GM21529 (cell line): ENCODE measurements around the gene GNAI2.
"Not testable (repeated sequence)": the region's sequence is repeated elsewhere in the genome, so short reads cannot be mapped to it uniquely, and the experiment has no call there.

Source experiments
- ATAC-seq: cut with Tn5 transposase; IDR thresholded peaks from one replicate; pipeline ENCODE4 v1.9.1; 2021; ENCODE audit not compliant: unreplicated experiment

The GNAI2 gene

GRCh38 chr3:50204804-50205412 lies 31.1 kb upstream of the GNAI2 start, which contains the start of gene SLC38A3:
Gene SLC38A3, plus strand, starts transcription at chr3:50205271. Its CDS starts 8,929 bp downstream, at chr3:50214200.
- no peak for ATAC-seq

DNA sequence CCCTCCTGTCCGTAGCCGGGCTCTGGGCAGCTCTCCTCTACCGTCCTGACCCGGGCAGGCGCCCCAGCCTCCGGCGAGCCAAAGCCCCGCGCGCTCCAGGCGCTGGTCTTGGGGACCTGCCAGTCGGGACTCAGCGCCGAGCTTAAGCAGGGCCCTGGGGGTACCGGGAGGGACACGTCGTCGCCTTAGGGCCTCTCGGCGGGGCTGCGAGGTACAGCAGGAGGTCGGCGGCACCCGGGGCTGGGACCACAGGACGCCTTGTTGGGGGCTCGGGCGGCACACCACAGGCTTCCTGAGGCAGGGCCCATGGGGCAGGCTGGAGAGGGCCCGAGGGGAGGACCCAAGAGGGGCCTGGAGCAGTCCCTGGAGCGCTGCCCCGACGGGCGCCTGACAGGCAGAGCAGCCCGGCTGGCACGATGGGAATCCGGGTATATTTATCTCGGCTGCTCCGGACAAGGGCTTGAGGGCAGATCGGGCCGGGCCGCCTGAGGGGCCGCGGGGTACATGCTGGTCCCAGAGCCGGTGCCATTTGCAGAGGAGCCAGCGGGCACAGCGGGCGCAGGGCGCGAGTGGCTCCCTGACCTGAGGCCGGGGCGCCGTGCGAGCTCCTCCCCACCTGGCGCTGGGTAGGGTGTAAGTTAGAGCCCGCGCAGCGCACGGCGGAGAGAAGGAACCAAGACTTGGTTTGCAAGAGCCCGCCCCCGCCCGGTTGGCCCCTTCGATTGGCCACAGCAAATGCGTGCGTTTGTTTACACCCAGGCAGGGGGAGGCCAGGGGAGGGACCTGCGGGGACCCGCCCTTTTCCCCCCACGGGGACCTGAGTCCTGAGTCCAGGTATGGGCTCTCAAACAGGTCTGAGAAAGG lies 30.4 kb upstream of the GNAI2 start:
- ATAC-seq: no peak

- ATAC-seq: no peak
Observed at GRCh38 chr3:50207359-50208042, 28.5 kb upstream of the GNAI2 start.

DNA sequence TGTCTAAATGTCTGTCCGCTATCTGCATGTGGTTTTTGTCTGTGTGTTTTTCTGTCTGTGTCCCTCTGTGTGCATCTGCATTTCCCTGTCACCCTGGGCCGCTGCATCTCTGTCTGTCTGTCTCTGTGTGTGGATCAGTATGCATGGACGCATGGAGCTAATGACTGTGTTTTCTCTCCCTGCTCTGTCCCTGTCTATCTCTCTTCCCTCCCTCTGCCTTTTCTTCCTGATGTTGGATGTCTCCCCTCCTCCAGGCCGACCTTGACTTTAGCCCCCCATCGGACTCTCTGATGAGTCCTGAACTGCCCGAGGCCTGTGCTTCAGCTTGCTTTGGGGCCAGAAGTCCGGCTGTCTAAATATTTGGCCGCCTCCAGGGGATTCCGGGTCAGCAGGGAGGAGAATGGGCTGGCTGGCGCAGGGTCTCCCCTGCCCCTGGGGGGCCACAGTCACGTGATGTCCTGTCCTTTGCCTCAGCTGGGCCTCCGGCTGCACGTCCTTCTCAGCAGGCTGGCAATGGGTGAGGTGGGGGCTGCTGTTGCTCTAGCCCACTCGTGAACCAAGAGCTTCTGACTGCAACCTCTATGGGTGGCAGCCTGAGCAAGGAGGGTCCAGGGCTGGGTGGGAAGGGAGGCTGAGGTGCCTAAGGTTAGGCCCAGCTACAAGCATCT lies 27.2 kb upstream of the GNAI2 start:
- no peak for ATAC-seq

DNA sequence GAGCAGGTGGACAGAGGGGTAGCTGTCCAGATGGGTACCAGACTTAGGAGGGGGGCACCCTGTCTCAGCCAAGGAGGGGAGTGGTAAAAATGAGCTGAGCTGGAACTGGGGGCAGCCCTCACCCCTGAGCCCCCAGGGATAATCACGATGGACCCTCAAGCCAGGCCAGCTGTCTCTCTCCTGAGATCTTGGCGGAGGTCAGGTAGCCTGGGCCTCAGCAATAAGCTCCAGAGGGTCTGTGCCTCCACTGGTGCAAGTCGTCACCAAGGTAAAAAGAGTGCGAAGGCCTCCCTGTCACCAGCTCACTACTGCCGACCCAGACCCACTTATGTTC lies 25.9 kb upstream of the GNAI2 start:
- ATAC-seq: no peak

GRCh38 chr3:50210510-50211367 lies 25.3 kb upstream of the GNAI2 start:
- no peak for ATAC-seq

GRCh38 chr3:50211368-50211717 lies 24.7 kb upstream of the GNAI2 start:
- ATAC-seq: not testable (repeated sequence)

GRCh38 chr3:50211930-50212329 lies 24.1 kb upstream of the GNAI2 start:
- ATAC-seq: no peak

- ATAC-seq: no peak
Observed at GRCh38 chr3:50212502-50212901, 23.5 kb upstream of the GNAI2 start.

DNA sequence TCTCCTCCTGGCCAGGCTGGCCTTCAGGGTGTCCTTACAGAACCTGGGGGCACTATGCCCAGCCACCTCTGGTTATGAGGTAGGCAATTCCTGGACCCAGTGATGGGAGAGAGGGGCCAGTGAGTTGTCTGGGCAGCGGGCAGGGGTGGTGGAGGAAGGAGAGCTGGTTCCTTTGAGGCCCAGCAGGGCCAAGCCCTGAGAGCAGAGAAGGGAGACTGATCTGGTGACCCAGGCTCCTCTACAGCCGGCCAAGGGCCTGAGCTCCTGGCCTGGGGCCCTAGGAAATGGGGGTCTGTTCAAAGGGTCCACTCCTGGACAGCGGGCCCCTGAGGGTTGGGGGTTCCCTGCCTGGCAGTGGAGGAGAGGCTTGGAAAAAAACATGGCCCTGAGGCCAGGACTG lies 23.0 kb upstream of the GNAI2 start:
- no peak for ATAC-seq

DNA sequence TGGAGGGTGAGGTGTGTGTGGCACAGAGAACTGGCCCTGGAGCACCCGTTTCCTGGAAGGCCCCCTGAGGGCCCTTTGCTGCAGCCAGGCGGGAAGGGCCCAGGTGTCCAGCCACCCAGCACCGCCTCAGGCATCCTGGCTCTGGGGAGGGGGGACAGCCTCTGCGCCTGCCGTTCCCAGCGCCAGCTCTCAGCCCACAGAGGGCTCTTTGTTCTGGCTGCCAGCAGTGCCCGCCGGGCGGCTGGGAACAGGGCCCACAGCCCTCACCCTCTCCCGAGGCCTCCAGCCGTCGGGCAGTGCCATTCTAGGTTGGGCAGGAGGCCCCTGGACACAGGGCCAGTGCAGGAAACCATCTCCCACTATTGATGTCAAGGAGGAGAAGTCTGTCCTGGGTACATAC lies 22.6 kb upstream of the GNAI2 start:
- no peak for ATAC-seq

DNA sequence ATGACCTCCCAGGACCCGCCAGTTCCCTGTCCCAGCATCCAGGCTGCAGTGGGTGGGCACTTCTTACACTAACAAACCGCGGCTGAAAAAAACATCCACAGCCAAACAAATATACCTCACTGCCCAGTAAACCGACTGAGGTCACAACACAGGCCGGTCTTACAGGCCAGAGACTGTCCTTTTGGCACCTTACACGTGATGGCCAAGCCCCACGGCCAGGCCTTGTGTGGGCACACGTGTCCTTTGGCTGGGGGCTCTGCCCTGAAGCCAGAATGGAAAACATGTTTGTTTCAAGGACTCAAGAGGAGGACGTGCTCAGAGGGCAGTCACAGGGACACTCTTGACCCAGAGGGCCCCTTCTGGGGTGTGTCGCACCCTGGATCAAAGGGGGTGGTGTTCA lies 21.2 kb upstream of the GNAI2 start:
- no peak for ATAC-seq

GRCh38 chr3:50215529-50215928 lies 20.5 kb upstream of the GNAI2 start:
- no peak for ATAC-seq

DNA sequence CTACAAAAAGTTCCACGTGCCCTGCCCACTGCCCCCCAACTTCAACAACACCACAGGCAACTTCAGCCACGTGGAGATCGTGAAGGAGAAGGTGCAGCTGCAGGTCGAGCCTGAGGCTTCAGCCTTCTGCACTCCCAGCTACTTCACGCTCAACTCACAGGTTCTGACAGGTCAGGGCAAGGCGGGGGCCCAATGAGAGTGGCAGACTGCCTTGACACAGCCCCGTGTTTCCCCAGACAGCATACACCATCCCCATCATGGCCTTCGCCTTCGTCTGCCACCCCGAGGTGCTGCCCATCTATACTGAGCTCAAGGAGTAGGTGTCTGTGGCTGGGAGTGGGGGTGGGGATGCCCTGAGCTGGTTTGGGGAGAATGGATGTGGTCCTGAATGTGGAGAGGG lies 18.3 kb upstream of the GNAI2 start:
- ATAC-seq: no peak

DNA sequence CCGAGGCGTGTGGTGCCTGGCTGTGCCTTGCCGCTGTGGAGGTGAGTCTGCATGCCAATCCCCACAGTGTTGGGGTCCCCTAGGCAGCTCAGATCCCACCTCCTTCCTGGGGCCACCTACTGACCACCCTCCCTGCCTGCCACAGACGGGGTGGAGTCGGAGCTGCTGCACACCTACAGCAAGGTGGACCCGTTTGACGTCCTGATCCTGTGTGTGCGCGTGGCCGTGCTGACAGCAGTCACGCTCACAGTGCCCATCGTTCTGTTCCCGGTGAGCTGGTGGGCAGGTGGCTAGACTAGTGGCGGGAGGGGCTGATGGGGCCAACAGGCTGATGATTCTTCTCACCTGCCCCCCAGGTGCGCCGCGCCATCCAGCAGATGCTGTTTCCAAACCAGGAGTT lies 17.6 kb upstream of the GNAI2 start:
- ATAC-seq: no peak

DNA sequence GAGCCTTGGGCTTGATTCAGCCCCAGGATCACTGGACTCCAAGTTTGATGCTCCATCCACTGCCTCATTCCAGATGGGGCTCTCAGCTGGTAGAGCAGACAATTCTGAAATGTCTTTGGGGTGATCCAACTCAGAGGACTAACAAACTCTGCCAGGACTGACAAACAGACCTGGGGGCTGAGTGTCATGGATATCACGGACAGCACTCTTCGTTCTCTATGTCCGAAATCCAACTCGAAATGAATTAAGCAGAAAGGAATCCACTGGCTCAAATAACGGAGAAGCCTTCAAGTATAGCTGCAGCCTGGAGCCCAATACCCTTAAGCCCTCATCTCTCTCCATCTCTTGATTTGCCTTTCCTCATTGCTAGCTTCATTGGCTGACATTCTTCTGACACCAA lies 16.7 kb upstream of the GNAI2 start:
- no peak for ATAC-seq

DNA sequence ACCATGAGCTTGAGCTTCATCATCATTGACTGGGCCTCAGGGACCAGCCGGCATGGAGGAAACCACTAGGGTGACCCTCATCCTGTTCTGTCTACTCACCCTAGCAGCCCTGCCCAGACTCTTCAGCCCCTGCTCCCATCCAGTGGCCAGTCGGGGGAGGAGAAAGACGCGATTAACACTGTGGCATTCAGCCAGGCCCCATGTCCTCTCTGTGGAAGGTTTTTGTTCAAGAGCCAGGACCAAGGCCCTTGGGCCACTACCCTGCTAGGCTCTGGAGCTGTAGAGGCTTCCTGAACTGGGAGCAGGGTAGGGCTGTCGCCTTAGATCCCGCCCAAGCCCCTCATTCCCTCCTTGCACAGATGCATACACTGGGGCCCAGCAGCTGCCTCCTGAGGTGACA lies 15.9 kb upstream of the GNAI2 start:
- no peak for ATAC-seq

DNA sequence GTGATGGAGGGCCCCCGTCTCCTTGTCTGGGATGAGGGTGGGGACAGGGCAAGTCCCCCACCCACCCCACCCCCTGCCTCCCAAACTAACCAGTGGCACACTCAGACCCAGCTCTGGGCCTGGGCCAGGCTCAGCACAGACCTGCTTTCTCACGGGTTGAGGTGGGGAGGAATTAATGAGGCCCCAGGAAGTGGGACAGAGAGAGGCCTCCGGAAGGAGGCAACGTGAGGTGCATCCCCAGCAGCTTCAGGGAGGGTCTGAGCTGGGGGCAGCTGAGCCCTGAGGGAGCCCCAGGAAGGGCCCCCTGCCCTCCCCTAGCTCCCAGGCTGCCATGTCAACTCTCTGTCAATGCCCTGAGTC lies 15.0 kb upstream of the GNAI2 start:
- no peak for ATAC-seq

DNA sequence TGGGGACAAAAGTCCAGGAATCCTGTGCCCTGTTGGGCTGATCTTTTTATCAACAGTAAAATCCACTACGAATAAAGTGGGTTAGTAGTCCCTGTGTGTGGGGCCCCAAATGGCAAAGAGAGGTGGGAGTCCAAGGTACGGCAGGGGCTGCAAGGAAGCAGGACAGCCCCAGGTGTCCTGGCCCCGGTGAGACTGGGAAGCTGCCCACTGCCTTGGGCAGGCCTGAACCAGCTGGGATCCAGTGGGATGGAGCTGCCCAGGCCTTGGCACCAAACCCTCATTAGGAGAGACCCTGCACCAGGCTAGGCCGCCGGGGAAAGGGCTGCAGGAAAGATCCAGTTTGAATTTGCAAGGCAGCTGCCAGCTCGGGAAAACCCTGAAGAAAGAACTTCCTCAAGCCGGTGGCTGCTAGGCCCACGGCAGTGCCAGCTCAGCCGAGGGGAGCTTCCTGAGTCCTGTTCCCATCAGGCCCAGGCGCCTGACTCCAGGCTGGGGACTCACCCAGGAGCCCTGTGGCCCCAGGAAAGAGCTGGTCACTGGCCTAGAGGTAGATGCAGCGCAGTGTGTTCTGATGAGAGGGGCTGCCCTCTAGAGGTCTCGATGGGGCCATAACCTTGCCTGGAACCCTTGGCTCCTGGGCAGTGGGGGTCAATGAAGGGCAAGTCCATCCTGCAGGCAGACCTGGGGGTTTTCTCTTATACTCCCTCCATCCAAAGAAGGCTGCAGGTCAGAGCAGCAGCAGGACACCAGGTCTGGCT lies 14.4 kb upstream of the GNAI2 start:
- no peak for ATAC-seq

- no peak for ATAC-seq
Observed at GRCh38 chr3:50222169-50222528, 13.9 kb upstream of the GNAI2 start.
